ENCODE results near the gene STAB2. TPM values are rescaled to one million over a fixed set of nuclear protein-coding genes. Genes with fewer than 3 reads are reported as not detected.

The STAB2 gene
- total RNA-seq, 1 donor: not detected

DNA sequence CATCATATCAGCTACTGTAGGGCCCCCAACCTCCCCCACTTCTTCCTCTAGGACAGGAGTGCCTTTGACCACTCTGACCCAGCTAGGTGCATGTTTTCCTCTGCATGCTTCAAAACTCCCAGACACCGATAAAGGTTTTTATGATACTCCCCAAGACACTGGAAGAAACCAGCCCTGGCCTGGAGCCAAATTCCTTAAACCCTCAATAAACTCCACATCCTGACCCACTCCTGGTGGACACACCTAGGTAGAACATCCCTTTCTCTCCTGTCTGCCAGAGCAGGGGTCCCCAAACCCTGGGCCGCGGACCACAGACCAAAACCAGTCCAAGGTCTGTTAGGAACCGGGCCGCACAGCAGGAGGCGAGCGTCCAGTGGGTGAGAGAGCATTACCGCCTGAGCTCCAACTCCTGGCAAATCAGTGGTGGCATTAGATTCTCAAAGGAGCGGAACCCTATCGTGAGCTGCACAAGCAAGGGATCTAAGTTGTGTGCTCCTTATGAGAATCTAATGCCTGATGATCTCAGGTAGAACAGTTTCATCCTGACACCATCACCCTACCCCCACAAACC, 204.4 kb downstream of the STAB2 start:
- no peak for DNase-seq (ENCODE audit: insufficient read length, low spot score, missing footprints)
- Histone ChIP-seq H3K4me1 (ENCODE audit: insufficient read depth, low read length) (no peaks in the 10 kb centered on the region), H3K36me3 (ENCODE audit: insufficient read depth, low read length) (peaks cover 26% of the 10 kb centered on the region), H3K27me3 (ENCODE audit: insufficient read depth, low read length) (no peaks in the 10 kb centered on the region), H2AFZ (ENCODE audit: low read length) (no peak overlapping the region), H3K4me3 (ENCODE audit: insufficient read depth, low read length) (no peak overlapping the region), H3K79me2 (ENCODE audit: insufficient read depth, low read length) (no peaks in the 10 kb centered on the region), H3K27ac (ENCODE audit: low read depth, low read length) (no peak overlapping the region), H4K20me1 (ENCODE audit: insufficient read depth, low read length) (no peaks in the 10 kb centered on the region), H3K4me2 (ENCODE audit: insufficient read depth, low read length) (no peak overlapping the region), H3K9me3 (ENCODE audit: low read depth, low read length) (no peaks in the 10 kb centered on the region)
- TF ChIP-seq, protein P1, sequence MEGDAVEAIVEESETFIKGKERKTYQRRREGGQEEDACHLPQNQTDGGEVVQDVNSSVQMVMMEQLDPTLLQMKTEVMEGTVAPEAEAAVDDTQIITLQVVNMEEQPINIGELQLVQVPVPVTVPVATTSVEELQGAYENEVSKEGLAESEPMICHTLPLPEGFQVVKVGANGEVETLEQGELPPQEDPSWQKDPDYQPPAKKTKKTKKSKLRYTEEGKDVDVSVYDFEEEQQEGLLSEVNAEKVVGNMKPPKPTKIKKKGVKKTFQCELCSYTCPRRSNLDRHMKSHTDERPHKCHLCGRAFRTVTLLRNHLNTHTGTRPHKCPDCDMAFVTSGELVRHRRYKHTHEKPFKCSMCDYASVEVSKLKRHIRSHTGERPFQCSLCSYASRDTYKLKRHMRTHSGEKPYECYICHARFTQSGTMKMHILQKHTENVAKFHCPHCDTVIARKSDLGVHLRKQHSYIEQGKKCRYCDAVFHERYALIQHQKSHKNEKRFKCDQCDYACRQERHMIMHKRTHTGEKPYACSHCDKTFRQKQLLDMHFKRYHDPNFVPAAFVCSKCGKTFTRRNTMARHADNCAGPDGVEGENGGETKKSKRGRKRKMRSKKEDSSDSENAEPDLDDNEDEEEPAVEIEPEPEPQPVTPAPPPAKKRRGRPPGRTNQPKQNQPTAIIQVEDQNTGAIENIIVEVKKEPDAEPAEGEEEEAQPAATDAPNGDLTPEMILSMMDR (IDR thresholded peaks at IDR 0.05; ENCODE audit: extremely low read depth, low read depth, low read length): no peak

- DNase-seq (ENCODE audit: insufficient read length, low spot score, missing footprints): no peak
- Histone ChIP-seq H3K9me3 (ENCODE audit: low read depth, low read length) (no peaks in the 10 kb centered on the region), H3K4me3 (ENCODE audit: insufficient read depth, low read length) (no peak overlapping the region), H3K36me3 (ENCODE audit: insufficient read depth, low read length) (peaks cover 34% of the 10 kb centered on the region), H3K27ac (ENCODE audit: low read depth, low read length) (no peak overlapping the region), H3K4me1 (ENCODE audit: insufficient read depth, low read length) (no peaks in the 10 kb centered on the region), H2AFZ (ENCODE audit: low read length) (no peak overlapping the region), H3K79me2 (ENCODE audit: insufficient read depth, low read length) (no peaks in the 10 kb centered on the region), H3K27me3 (ENCODE audit: insufficient read depth, low read length) (no peaks in the 10 kb centered on the region), H4K20me1 (ENCODE audit: insufficient read depth, low read length) (no peaks in the 10 kb centered on the region), H3K4me2 (ENCODE audit: insufficient read depth, low read length) (no peak overlapping the region)
- TF ChIP-seq, protein P1 (IDR thresholded peaks at IDR 0.05; ENCODE audit: extremely low read depth, low read depth, low read length): no peak
Observed at GRCh38 chr12:103793046-103793445, 206.0 kb downstream of the STAB2 start.

DNA sequence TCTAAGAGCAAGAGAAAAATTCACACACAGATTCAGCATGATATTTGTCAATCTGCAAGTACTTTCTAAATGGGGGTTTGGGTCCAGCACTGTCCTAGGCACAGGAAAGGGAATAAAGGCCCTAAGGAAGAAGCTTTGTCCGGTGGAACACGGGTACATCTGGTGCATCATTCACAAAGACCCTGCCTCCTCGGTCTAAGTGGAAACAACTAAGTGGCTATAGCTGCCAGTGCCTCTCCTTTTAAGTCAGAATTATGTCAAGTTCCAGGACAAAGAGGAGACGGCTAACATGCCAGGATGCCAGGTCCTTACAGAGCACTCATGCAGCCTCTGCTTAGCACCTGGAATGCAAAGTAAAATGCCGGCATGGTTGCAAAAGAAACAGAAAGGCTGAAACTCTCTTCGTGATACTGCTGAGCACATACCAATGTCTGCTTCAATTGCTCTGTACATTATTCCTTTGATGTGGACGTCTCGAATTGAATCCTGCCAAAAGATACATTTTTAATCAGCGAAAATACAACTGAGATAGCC, 206.5 kb downstream of the STAB2 start:
- Histone ChIP-seq H4K20me1 (ENCODE audit: insufficient read depth, low read length) (no peaks in the 10 kb centered on the region), H3K36me3 (ENCODE audit: insufficient read depth, low read length) (peaks cover 39% of the 10 kb centered on the region), H3K27me3 (ENCODE audit: insufficient read depth, low read length) (no peaks in the 10 kb centered on the region), H3K4me2 (ENCODE audit: insufficient read depth, low read length) (no peak overlapping the region), H3K79me2 (ENCODE audit: insufficient read depth, low read length) (no peaks in the 10 kb centered on the region), H3K4me3 (ENCODE audit: insufficient read depth, low read length) (no peak overlapping the region), H3K9me3 (ENCODE audit: low read depth, low read length) (no peaks in the 10 kb centered on the region), H2AFZ (ENCODE audit: low read length) (no peak overlapping the region), H3K4me1 (ENCODE audit: insufficient read depth, low read length) (no peaks in the 10 kb centered on the region), H3K27ac (ENCODE audit: low read depth, low read length) (no peak overlapping the region)
- TF ChIP-seq, protein P1 (IDR thresholded peaks at IDR 0.05; ENCODE audit: extremely low read depth, low read depth, low read length): no peak
- DNase-seq (ENCODE audit: insufficient read length, low spot score, missing footprints): no peak

- no peaks in the 10 kb centered on the region for H3K4me1 ChIP-seq (ENCODE audit: insufficient read depth, low read length)
- no peaks in the 10 kb centered on the region for H3K79me2 ChIP-seq (ENCODE audit: insufficient read depth, low read length)
- H3K27me3 ChIP-seq (ENCODE audit: insufficient read depth, low read length): no peaks in the 10 kb centered on the region
- TF ChIP-seq, protein P1 (IDR thresholded peaks at IDR 0.05; ENCODE audit: extremely low read depth, low read depth, low read length): no peak
- H2AFZ ChIP-seq (ENCODE audit: low read length): no peak overlapping the region
- no peaks in the 10 kb centered on the region for H4K20me1 ChIP-seq (ENCODE audit: insufficient read depth, low read length)
- H3K36me3 ChIP-seq (ENCODE audit: insufficient read depth, low read length): peaks cover 39% of the 10 kb centered on the region
- no peak for DNase-seq (ENCODE audit: insufficient read length, low spot score, missing footprints)
- H3K4me3 ChIP-seq (ENCODE audit: insufficient read depth, low read length): no peak overlapping the region
- H3K9me3 ChIP-seq (ENCODE audit: low read depth, low read length): no peaks in the 10 kb centered on the region
- H3K4me2 ChIP-seq (ENCODE audit: insufficient read depth, low read length): no peak overlapping the region
- no peak overlapping the region for H3K27ac ChIP-seq (ENCODE audit: low read depth, low read length)
Observed at GRCh38 chr12:103794309-103795213, 207.5 kb downstream of the STAB2 start.
